MM.1S (cell line): Measurements from ENCODE around the gene USP17L25.
"Not testable (repeated sequence)": the region's sequence is repeated elsewhere in the genome, so short reads cannot be mapped to it uniquely, and the experiment has no call there.

Source experiments
- DNase-seq: peaks from one replicate; pipeline ENCODE4 v3.0.0-alpha.2; 2015
- H2AFZ ChIP-seq: fragments of 300-600 bp; sonication (generic); 2 replicates; pipeline ENCODE4 v1.6.0; 2016; ENCODE audit warnings: antibody characterized with exemption, low read length
- H3F3A ChIP-seq: fragments of 300-600 bp; sonication (generic); 2 replicates; pipeline ENCODE4 v1.6.1; 2016; ENCODE audit warnings: mild to moderate bottlenecking, antibody characterized with exemption, low read length, moderate library complexity, mixed read lengths; ENCODE audit not compliant: insufficient read depth
- H3K27ac ChIP-seq: fragments of 300-600 bp; sonication (generic); 2 replicates; pipeline ENCODE4 v1.5.1; 2016; ENCODE audit warnings: mild to moderate bottlenecking, low read length
- H3K27me3 ChIP-seq: fragments of 300-600 bp; sonication (generic); replicated peaks from 2 replicates; pipeline ENCODE4 v1.6.0; 2016; ENCODE audit warnings: low read length; ENCODE audit not compliant: insufficient read depth
- H3K36me3 ChIP-seq: fragments of 300-600 bp; sonication (generic); replicated peaks from 2 replicates; pipeline ENCODE4 v1.6.1; 2016; ENCODE audit warnings: mild to moderate bottlenecking, low read length, mixed read lengths; ENCODE audit not compliant: insufficient read depth
- H3K4me1 ChIP-seq: fragments of 300-600 bp; sonication (generic); 2 replicates; pipeline ENCODE4 v1.6.1; 2016; ENCODE audit warnings: low read length, mixed read lengths
- H3K4me2 ChIP-seq: fragments of 300-600 bp; sonication (generic); 2 replicates; pipeline ENCODE4 v1.6.0; 2016; ENCODE audit warnings: low read depth, low read length
- H3K4me3 ChIP-seq: fragments of 300-600 bp; sonication (generic); 2 replicates; pipeline ENCODE4 v1.5.1; 2016; ENCODE audit warnings: low read length, mixed read lengths
- H3K79me2 ChIP-seq: fragments of 300-600 bp; sonication (generic); 2 replicates; pipeline ENCODE4 v1.6.1; 2016; ENCODE audit warnings: mixed run types, low read length, mixed read lengths
- H3K9ac ChIP-seq: fragments of 300-600 bp; sonication (generic); 2 replicates; pipeline ENCODE4 v1.6.1; 2016; ENCODE audit warnings: low read length, mixed read lengths
- H3K9me2 ChIP-seq: fragments of 300-600 bp; sonication (generic); replicated peaks from 2 replicates; pipeline ENCODE4 v1.6.1; 2016; ENCODE audit warnings: mild to moderate bottlenecking, low read length, mixed read lengths; ENCODE audit not compliant: insufficient read depth
- H3K9me3 ChIP-seq: fragments of 300-600 bp; sonication (generic); replicated peaks from 2 replicates; pipeline ENCODE4 v1.6.1; 2016; ENCODE audit warnings: mild to moderate bottlenecking, low read length, mixed read lengths; ENCODE audit not compliant: insufficient read depth
- H4K20me1 ChIP-seq: fragments of 300-600 bp; sonication (generic); 2 replicates; pipeline ENCODE4 v1.6.1; 2016; ENCODE audit warnings: mild to moderate bottlenecking, low read length, moderate library complexity, mixed read lengths; ENCODE audit not compliant: insufficient read depth

Gene USP17L25

DNA sequence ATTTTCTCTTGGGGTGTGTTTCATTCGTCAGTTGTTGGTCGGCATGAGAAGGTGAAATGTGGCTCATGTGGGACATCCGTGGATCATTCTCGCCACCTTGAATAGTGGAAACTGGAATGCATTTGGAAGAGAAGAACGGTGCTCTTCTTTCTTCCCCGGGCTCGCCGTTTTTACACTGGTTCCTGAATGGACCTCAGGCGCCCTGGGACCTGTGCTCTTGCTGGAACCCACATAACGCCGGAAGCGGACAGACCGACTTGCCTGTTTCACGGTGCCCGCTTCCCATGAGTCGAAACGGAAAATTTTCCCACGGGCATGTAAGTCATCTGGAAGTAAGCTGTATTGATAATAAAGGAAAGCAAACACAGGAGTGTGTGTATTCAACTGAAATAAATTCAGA lies 21.2 kb downstream of the USP17L25 start:
- not testable (repeated sequence) for H3F3A ChIP-seq, H3K9ac ChIP-seq, H2AFZ ChIP-seq, H3K79me2 ChIP-seq, H3K27ac ChIP-seq, H3K36me3 ChIP-seq, H3K4me1 ChIP-seq, H4K20me1 ChIP-seq, H3K4me3 ChIP-seq, H3K9me3 ChIP-seq, H3K4me2 ChIP-seq, H3K9me2 ChIP-seq, H3K27me3 ChIP-seq, DNase-seq

DNA sequence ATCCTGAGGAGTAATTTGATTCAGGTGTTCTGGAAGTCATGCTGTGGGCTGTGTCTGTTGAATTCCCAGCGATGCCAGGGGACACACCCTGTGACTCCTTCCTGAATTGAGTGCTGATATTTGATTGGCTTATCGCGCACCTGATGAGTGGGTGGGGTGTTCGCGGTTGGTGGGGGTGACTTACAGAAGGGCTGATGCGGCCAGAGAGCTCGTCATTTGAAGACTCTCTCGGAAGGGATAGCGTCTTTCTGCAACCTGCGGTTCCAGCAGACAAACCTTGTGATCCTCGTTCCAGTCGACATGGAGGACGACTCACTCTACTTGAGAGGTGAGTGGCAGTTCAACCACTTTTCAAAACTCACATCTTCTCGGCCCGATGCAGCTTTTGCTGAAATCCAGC lies 23.6 kb downstream of the USP17L25 start, which contains the start of gene USP17L29:
USP17L29 (plus strand) TSS at position 301 of the 400 bp plus-strand sequence; CDS start at position 301, 0 bp downstream.
- H3K9me2 ChIP-seq, H3K4me3 ChIP-seq, H3K79me2 ChIP-seq, H3K9ac ChIP-seq, H3K27me3 ChIP-seq, H3K27ac ChIP-seq, H3K36me3 ChIP-seq, DNase-seq, H4K20me1 ChIP-seq, H3K9me3 ChIP-seq, H3K4me2 ChIP-seq, H3K4me1 ChIP-seq, H2AFZ ChIP-seq, H3F3A ChIP-seq: not testable (repeated sequence)

DNA sequence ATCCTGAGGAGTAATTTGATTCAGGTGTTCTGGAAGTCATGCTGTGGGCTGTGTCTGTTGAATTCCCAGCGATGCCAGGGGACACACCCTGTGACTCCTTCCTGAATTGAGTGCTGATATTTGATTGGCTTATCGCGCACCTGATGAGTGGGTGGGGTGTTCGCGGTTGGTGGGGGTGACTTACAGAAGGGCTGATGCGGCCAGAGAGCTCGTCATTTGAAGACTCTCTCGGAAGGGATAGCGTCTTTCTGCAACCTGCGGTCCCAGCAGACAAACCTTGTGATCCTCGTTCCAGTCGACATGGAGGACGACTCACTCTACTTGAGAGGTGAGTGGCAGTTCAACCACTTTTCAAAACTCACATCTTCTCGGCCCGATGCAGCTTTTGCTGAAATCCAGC lies 33.1 kb downstream of the USP17L25 start, which contains the start of gene USP17L30:
USP17L30 (plus strand) TSS at position 301 of the 400 bp plus-strand sequence; CDS start at position 301, 0 bp downstream.
- H3K4me2 ChIP-seq, H4K20me1 ChIP-seq, H3K27ac ChIP-seq, H3K9me3 ChIP-seq, H3F3A ChIP-seq, H3K9ac ChIP-seq, H2AFZ ChIP-seq, H3K27me3 ChIP-seq, H3K4me1 ChIP-seq, H3K9me2 ChIP-seq, H3K36me3 ChIP-seq, H3K79me2 ChIP-seq, H3K4me3 ChIP-seq, DNase-seq: not testable (repeated sequence)

DNA sequence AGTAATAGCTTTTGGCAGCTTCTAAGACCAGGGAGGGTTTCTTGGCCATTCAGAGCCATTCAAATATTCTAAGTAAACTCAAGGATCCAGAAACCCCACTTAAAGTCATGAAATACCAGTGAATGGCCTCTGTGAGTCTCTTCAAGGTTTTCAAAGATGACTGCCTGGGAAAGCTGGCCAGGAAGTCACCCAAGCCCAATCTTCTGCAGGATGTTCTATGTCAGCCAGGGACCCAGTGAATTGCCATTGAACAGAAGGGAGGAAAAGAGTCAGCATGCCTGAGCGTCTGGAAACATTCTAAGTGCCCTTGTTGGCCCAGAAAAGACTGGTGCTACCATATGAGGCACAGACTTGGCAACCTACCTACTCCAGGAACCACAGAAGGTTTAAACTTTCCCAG lies 50.2 kb downstream of the USP17L25 start:
- not testable (repeated sequence) for H4K20me1 ChIP-seq, H3K9ac ChIP-seq, H3K27ac ChIP-seq

More for the DNA sequence above, 50.2 kb downstream of the USP17L25 start:
- H3K36me3 ChIP-seq, H3K27me3 ChIP-seq, H3F3A ChIP-seq, H3K9me3 ChIP-seq, H3K4me3 ChIP-seq, H3K79me2 ChIP-seq, H2AFZ ChIP-seq, H3K4me2 ChIP-seq, DNase-seq, H3K9me2 ChIP-seq, H3K4me1 ChIP-seq: not testable (repeated sequence)
